Gastroesophageal sphincter (tissue), 4 donors: Measurements from ENCODE around the gene NGEF. TPM values are rescaled to one million over a fixed set of nuclear protein-coding genes. Genes with fewer than 3 reads are reported as not detected.

Experiments used
- ATAC-seq: fragments of 150-250 bp; one replicate; pipeline ENCODE4 v1.9.1; 2016; ENCODE audit warnings: mild to moderate bottlenecking, moderate library complexity
- H3K27ac ChIP-seq, 4 donors: fragments of 200-600 bp; sonication (generic) in 3 of 4; 1 replicate in 3 of 4; 2 replicates in 1 of 4; pipeline ENCODE4 v1.5.1; 2016 to 2019
- H3K27me3 ChIP-seq: fragments of 200-600 bp; sonication (generic); one replicate; pipeline ENCODE4 v1.5.1; 2019
- H3K36me3 ChIP-seq, 2 donors: fragments of 200-600 bp; sonication (generic); one replicate each; pipeline ENCODE4 v1.5.1; 2019; ENCODE audit warnings: control low read depth in 1 of 2
- H3K4me1 ChIP-seq, 3 donors: fragments of 200-600 bp; sonication (generic); 1 replicate in 2 of 3; 2 replicates in 1 of 3; pipeline ENCODE4 v1.5.1; 2016 to 2019; ENCODE audit warnings: control low read depth in 2 of 3
- H3K4me3 ChIP-seq, 2 donors: fragments of 200-600 bp; sonication (generic); one replicate each; pipeline ENCODE4 v1.5.1; 2019; ENCODE audit warnings: mild to moderate bottlenecking in 1 of 2, moderate library complexity in 1 of 2
- H3K9me3 ChIP-seq, 3 donors: fragments of 200-600 bp; sonication (generic); one replicate each; pipeline ENCODE4 v1.5.1; 2017 to 2019; ENCODE audit warnings: control low read depth in 2 of 3
- EP300 ChIP-seq: sonication (generic); formaldehyde crosslinking; IDR thresholded peaks from one replicate; pipeline ENCODE4 v1.6.1; 2017; ENCODE audit warnings: antibody characterized with exemption, mild to moderate bottlenecking
- POLR2A ChIP-seq, 2 donors: fragments of 450-650 bp; IDR thresholded peaks; one replicate each; pipeline ENCODE4 v1.6.1; 2017; ENCODE audit warnings: antibody characterized with exemption in 2 of 2, mild to moderate bottlenecking in 2 of 2, moderate library complexity in 1 of 2
- POLR2AphosphoS5 ChIP-seq: sonication (generic); formaldehyde crosslinking; IDR thresholded peaks from one replicate; pipeline ENCODE4 v1.6.1; 2017; ENCODE audit warnings: antibody characterized with exemption
- WGBS, 2 donors: methylation state at CpG; one replicate each; pipeline ENCODE4 v1.1.5; 2018; ENCODE audit warnings: low coverage in 1 of 2; 5-methylcytosine and 5-hydroxymethylcytosine counted together
- total RNA-seq, 4 donors: library from RNA; depleted of rRNA; stranded (reverse); fragments of >200 nt; gene quantifications; one replicate each; pipeline ENCODE4 v1.1.0, GENCODE V29; 2016
- TF ChIP-seq, protein P1 (sequence below), 4 experiments: fragments of 200-600 bp in 2 of 4; fragments of 450-650 bp in 2 of 4; sonication (generic) in 1 of 4; IDR thresholded peaks; one replicate each; pipeline ENCODE4 v1.5.1; 2017 to 2019; ENCODE audit warnings: antibody characterized with exemption in 4 of 4, mild to moderate bottlenecking in 2 of 4, moderate library complexity in 2 of 4

Gene NGEF
- total RNA-seq, 4 donors from 2014 or later, result 0.40 to 0.49 (median 0.46) TPM; not detected in 1

DNA sequence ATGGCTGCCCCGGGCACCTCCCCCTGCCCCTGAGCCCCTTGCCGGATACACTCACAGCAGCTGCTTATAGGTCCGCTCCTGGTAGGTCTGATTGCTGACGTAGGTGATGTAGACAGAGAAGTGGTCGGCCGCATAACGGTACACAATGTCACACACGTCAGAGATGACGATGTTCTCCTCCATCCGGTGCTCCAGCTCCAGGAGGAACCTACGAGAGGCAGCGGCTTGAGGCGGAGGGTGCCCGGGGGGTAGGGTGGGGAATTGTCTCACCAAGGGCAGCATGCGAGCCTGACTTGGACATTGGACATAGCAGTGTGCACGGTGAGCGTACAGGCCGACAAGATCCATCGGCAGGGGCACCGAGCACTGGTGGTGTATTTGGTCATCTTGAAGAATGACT is 120.2 kb downstream of the NGEF start:
- ATAC-seq, result no peak
- WGBS, 2 donors, result 100% methylated on average over 1 to 3 of the region's 20 CpGs
- H3K27me3 ChIP-seq, result peaks cover 65% of the 10 kb centered on the region
- H3K27ac ChIP-seq, result no peak overlapping the region
- H3K4me1 ChIP-seq, result no peaks in the 10 kb centered on the region
- TF ChIP-seq POLR2AphosphoS5 (no peak), EP300 (no peak), POLR2A (IDR thresholded peaks at IDR 0.05) (no peak)
- TF ChIP-seq, protein P1, sequence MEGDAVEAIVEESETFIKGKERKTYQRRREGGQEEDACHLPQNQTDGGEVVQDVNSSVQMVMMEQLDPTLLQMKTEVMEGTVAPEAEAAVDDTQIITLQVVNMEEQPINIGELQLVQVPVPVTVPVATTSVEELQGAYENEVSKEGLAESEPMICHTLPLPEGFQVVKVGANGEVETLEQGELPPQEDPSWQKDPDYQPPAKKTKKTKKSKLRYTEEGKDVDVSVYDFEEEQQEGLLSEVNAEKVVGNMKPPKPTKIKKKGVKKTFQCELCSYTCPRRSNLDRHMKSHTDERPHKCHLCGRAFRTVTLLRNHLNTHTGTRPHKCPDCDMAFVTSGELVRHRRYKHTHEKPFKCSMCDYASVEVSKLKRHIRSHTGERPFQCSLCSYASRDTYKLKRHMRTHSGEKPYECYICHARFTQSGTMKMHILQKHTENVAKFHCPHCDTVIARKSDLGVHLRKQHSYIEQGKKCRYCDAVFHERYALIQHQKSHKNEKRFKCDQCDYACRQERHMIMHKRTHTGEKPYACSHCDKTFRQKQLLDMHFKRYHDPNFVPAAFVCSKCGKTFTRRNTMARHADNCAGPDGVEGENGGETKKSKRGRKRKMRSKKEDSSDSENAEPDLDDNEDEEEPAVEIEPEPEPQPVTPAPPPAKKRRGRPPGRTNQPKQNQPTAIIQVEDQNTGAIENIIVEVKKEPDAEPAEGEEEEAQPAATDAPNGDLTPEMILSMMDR (IDR thresholded peaks at IDR 0.05), result no peak
- no peaks in the 10 kb centered on the region for H3K36me3 ChIP-seq
- H3K9me3 ChIP-seq, result no peaks in the 10 kb centered on the region
- H3K4me3 ChIP-seq, result no peak overlapping the region

DNA sequence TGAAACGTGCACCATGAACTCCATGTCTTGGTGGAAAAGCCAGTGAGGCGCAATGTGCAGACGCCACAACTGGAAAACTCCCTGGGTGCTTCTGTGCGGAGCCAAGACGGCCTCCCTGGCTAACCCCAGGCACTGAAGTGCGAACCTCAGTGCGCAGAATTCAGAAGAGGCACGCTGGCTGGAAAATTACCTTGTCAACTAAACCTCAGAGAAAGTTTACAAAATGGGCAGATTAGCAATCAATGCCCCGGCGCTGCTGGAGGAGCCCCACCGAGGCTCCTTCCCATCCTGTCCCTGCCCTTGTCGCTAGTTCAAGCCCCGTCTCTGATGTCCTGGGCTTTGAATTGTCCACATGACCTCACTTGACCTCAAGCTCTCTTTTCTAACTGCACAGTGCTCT is 120.8 kb downstream of the NGEF start:
- no peak overlapping the region for H3K27ac ChIP-seq
- WGBS, 2 donors, result 83 to 87% methylated on average over 2 to 10 of the region's 13 CpGs
- ATAC-seq, result no peak

DNA sequence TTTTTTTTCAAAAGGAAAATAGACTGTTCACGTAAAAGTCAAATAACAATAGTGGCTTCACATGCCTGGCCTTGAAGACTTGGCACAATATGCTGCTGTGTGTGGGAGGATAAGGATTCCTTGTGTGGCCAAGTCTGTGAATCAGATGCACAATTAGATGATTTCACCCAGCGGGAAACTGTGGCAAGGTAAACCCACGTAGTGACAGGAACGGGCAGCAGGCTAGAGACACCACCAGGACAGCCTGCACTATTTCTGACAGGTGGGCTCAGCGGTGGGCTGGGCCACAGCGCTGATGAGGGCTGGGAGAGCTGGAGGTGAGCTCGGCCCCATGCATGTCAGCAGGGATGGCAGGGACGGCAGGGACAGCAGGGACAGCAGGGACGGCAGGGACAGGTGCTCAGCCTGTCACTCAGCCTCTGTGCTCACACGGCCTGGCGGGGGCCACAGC is 121.4 kb downstream of the NGEF start:
- WGBS, 2 donors, result 62% methylated on average over 7 of the region's 11 CpGs; no CpG with 5 or more reads in 1 of the 2 donors
- no peak for ATAC-seq
- Histone ChIP-seq H3K27ac (no peak overlapping the region), H3K36me3 (no peaks in the 10 kb centered on the region), H3K4me1 (no peaks in the 10 kb centered on the region), H3K27me3 (peaks cover 77% of the 10 kb centered on the region), H3K9me3 (no peaks in the 10 kb centered on the region), H3K4me3 (no peak overlapping the region)
- TF ChIP-seq, protein P1 (IDR thresholded peaks at IDR 0.05), result no peak
- no peak for TF ChIP-seq POLR2AphosphoS5
- TF ChIP-seq POLR2A (IDR thresholded peaks at IDR 0.05), result no peak
- TF ChIP-seq EP300, result no peak

More for the DNA sequence above, 120.8 kb downstream of the NGEF start:
- H3K27me3 ChIP-seq, result peaks cover 71% of the 10 kb centered on the region
- no peaks in the 10 kb centered on the region for H3K9me3 ChIP-seq
- TF ChIP-seq EP300, result no peak
- TF ChIP-seq POLR2AphosphoS5, result no peak
- TF ChIP-seq, protein P1 (IDR thresholded peaks at IDR 0.05), result no peak
- no peak overlapping the region for H3K4me3 ChIP-seq
- H3K4me1 ChIP-seq, result no peaks in the 10 kb centered on the region
- H3K36me3 ChIP-seq, result no peaks in the 10 kb centered on the region

DNA sequence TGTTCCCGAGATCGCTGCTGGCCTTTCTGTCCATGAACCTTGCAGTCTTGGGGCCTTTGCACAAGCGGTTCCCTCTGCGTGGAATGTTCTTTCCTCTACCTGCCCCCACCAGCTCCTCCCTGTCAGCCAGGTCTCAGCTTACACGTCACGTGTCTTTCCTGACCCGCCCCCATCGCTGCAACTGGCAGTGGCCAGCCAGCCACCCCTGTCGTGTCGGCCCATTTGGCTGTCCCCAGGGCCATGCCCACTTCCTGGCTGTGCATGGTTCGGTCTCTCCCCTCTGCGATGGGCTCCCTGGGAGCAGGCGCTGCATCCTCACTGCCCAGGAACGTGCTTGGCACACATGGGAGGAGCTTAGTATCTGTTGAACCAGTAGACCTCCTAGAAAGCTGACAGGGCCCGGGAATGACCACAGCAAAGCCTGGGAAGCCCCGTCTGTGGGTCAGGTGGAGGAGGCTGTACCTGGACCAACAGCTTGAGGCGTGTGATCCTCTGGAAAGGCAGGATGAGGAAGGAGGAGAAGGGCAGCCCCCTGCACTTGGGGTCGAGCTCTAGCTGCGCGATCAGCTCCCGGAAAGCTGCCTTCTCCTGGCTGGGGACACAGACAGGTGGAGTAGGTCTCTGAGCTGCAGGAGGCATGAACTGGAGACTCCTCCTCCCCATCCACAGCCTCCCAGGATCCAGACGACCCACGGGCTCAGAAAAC is 122.0 kb downstream of the NGEF start:
- Histone ChIP-seq H3K27me3 (peaks cover 81% of the 10 kb centered on the region), H3K4me3 (no peak overlapping the region), H3K27ac (no peak overlapping the region), H3K4me1 (no peaks in the 10 kb centered on the region), H3K9me3 (no peaks in the 10 kb centered on the region), H3K36me3 (no peaks in the 10 kb centered on the region)
- 33% methylated on average over 13 to 18 of the region's 23 CpGs for WGBS, 2 donors
- no peak for TF ChIP-seq POLR2A (IDR thresholded peaks at IDR 0.05)
- no peak for TF ChIP-seq EP300
- TF ChIP-seq, protein P1 (IDR thresholded peaks at IDR 0.05), result no peak
- no peak for TF ChIP-seq POLR2AphosphoS5
- no peak for ATAC-seq

DNA sequence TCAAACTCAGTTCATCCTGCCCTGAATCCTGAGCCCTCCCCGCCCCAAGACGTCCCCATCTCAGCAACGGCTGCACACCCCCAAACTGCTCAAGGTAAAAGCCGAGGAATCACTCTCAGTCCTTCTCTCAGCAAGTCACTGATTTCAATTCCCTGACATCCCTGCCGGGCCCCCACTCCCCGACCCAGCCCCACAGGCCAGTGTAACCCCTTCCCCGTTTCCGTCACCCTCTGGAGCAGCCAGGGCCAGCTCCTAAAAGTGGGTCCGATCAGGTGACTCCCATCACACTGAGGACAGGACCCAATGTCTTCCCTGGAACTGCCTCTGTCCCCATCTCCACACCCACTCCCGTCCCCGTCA is 122.5 kb downstream of the NGEF start:
- H3K36me3 ChIP-seq, result no peaks in the 10 kb centered on the region
- 75 to 81% methylated on average over 8 to 10 of the region's 11 CpGs for WGBS, 2 donors
- no peak overlapping the region for H3K4me3 ChIP-seq
- H3K9me3 ChIP-seq, result no peaks in the 10 kb centered on the region
- TF ChIP-seq POLR2A (IDR thresholded peaks at IDR 0.05), result no peak
- no peak for TF ChIP-seq EP300
- TF ChIP-seq, protein P1 (IDR thresholded peaks at IDR 0.05), result no peak
- TF ChIP-seq POLR2AphosphoS5, result no peak
- no peak overlapping the region for H3K27ac ChIP-seq
- peaks cover 86% of the 10 kb centered on the region for H3K27me3 ChIP-seq
- no peaks in the 10 kb centered on the region for H3K4me1 ChIP-seq
- no peak for ATAC-seq
